ENCODE data around the gene MYLK.

MYLK gene

DNA sequence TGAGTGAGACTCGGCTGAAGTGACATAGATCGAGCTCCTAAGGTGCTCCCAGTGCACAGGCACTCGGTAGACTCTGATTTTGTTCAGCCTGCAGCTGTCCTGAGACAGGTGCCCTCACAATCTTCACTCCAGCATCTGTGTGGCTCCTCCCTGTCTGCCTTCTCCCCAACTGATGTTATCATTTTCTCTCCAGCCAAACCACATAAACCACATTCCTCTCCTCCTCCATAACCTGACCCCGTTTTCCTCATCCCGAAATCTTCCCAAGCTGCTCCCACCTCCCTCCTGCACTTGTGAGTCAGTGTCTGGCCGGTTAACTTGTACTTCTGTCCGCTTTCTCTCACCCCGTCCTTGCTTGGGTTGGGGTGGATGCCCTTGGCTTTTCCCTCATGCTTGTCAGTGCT lies 206.0 kb downstream of the MYLK start:
- peak; percentile 9 for DNase-seq (ENCODE audit: low spot score)

- no peak for DNase-seq (ENCODE audit: low spot score)
Observed at GRCh38 chr3:123672429-123673146, 211.5 kb downstream of the MYLK start.

GRCh38 chr3:123670743-123671142 lies 213.4 kb downstream of the MYLK start:
- DNase-seq (ENCODE audit: low spot score) = no peak

GRCh38 chr3:123668906-123669305 lies 215.2 kb downstream of the MYLK start:
- DNase-seq (ENCODE audit: low spot score) = no peak

- no peak for DNase-seq (ENCODE audit: low spot score)
Observed at GRCh38 chr3:123667784-123668183, 216.3 kb downstream of the MYLK start.

DNA sequence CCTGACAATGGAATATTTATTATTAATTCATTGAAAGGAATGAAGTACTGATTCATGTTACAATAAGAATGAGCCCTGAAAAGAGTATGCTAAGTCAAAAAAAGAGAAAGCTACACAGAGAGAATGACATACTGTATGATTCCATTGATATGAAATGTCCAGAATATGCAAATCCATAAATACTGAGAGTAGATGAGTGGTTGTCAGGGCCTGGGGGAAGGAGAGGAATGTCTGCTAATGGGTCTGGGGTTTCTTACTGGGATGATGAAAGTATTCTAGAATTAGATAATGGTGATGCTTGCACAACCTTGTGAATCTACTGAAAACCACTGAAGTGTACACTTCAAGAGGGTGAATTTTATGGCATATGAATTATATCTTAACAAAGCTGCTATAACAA lies 219.4 kb downstream of the MYLK start:
- no peak for DNase-seq (ENCODE audit: low spot score)

GRCh38 chr3:123663977-123664376 lies 220.2 kb downstream of the MYLK start:
- no peak for DNase-seq (ENCODE audit: low spot score)

DNA sequence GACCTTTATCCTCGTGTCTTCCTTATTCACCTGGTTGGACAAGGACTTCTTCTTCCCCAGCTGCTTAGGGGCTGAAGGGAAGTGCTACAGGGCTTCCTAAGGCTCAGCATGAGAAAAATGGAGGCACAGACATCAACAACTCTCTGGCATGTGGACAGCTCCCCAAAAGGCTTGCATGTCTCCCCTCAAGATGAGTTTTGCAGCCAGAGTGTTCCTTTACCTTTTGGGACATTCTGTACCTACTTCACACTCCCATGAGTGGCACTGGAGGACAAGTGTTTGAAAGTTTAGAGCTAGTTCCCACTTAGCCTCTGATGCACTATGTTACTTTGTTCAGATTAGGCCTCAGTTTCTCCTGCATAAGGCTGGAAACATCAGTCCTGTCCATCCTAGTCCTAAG lies 222.2 kb downstream of the MYLK start:
- no peak for DNase-seq (ENCODE audit: low spot score)

DNA sequence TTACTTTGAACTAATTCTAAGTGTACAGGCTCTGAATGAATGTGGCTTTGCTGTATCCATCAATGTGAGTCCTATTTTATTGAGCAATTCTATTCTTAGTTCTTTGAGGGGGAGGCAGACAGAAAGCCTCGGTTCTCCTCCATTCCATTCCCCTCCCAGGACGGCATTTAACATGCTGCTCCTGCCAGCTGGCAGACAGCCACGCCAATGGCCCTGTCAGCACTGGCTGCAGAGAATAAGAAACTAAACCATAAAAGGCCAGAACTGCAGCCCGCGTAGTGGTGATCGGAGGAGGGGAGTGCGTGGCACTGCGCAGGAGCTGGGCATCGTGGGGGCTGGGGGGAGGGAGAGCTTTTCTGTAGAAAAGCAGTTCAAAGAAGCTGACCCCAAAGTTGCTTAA lies 223.2 kb downstream of the MYLK start:
- DNase-seq (ENCODE audit: low spot score) = no peak

GRCh38 chr3:123660141-123660675 lies 223.9 kb downstream of the MYLK start:
- no peak for DNase-seq (ENCODE audit: low spot score)

DNA sequence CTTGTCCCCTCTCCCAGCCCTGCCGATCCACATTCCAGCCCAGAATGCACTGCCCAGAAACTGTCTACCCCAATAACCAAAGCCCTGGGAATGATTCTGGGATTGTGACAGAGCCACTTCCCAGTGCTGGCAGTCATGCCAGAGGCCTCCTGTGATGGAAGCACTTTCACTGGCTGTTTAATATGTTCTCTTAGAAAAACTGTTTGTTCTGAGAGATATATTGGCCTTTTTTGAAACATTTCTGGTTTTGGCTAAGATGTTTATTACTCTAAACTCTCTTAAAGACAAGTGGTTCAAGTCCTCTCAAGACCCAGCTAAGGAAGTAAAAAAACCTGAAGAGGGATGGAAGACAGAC lies 225.3 kb downstream of the MYLK start:
- no peak for DNase-seq (ENCODE audit: low spot score)

- DNase-seq (ENCODE audit: low spot score) = no peak
Observed at GRCh38 chr3:123658118-123658851, 225.8 kb downstream of the MYLK start.

- DNase-seq (ENCODE audit: low spot score) = no peak
Observed at GRCh38 chr3:123657568-123657967, 226.6 kb downstream of the MYLK start.

DNA sequence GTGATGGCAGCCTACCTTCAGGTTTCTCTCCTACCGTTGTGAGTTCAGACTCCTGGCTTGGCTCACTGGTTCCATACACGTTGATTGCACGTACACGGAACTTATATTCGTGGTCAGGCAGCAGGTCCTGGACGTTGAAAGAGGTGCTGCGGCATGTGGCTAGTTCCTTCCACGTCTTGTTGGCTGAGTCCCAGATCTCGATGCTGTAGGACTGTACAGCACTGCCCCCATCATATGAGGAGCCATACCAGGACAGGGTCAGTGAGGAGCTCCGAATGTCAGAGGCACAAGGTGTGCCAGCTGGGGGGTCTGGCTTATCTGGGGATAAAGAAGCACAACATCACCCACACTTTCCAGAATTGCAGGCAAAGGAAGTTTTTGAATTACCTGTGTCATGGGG lies 227.0 kb downstream of the MYLK start:
- DNase-seq (ENCODE audit: low spot score) = no peak

DNA sequence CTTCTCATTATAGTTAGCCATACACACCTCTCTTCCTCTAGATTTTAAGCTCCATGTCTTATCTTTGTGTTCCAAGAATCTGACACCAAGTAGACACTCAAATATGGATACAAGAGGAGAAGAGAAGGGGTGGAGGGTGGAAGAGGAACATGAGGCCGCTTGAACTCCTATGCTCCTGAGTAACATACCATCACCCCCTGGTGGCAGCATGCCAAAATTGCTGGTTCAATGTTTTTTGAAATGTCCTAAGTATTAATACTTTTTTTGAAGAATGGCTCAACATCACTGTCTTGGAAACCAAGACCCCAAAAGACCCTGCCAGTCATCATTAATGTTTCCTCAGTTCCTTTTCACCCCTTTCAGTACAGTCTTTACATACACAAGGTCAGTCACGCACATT lies 227.4 kb downstream of the MYLK start:
- DNase-seq (ENCODE audit: low spot score) = no peak

DNA sequence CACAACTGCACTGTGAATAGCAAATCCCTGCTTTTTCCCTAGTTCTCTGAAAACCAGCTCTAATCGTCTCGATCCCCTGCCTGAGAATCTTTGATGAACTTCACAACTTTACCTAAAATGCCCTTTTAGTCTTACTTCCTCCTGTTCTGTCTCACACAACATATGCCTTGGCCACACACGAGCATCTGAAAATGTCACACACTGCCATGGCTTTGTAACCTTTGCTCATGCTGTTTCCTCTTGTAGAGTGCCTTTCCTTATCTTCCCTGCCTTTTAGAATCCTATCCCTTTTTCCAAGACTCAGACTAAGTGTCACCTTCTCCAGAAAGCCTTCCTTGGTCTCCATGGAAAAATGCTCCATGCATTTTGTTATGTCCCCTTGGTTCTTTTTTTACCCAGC lies 227.9 kb downstream of the MYLK start:
- no peak for DNase-seq (ENCODE audit: low spot score)

- DNase-seq (ENCODE audit: low spot score) = no peak
Observed at GRCh38 chr3:123655400-123655799, 228.7 kb downstream of the MYLK start.

DNA sequence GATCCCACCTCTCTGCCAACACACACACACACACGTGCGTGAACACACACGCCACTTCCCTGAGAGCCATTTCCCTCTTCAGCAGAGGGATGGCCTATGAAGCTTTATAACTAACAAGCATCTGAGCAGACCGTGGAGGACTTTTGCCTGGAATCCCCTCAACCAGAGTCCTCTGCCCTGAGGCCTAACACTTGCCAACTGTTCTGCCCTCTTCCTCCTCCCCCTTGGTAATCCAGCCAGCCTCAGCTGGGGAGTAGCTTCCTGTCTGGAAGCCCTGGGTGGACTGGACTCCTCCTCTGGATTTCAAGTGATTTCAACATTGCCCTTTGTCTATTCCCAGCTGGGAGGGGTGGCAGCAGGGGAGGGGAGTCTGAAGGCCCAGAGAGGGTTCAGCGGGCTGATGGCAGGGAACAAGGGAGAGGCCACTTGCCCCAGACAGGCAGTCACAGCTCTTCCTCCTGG lies 230.9 kb downstream of the MYLK start:
- peak; percentile 21 for DNase-seq (ENCODE audit: low spot score)

DNA sequence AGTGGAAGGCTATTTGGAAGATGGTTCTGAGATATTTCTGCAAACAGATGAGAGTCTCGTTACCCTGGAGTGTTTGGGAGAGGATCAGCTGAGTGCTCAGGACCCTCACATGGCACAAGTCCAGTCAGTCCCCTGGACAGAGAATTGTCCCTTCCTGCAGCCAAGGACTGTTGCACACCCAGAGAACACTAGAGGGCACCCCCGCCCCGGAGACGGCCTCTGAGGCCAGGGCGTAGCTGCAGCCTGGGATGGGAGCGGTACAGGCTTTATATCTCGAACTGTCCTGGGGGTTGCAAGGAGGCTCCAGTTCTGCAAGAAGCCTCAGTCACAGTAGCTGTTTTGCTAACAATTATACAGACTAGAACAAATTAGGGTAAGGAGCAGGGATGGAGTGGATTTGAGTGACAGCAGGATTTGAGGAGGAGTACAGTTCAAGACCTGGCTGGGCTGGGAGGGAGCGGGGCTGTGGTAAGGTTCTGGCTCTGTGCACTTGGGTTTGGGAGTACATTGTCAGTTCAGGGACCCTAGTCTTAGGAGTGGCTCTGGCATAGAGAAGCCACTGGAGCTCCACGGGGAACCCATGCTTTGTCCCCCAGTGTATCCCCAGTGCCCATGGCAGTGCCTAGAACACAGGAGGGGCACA lies 231.7 kb downstream of the MYLK start:
- peak; percentile 79 for DNase-seq (ENCODE audit: low spot score)

- DNase-seq (ENCODE audit: low spot score) = peak; percentile 18
Observed at GRCh38 chr3:123651449-123652341, 232.4 kb downstream of the MYLK start.

DNA sequence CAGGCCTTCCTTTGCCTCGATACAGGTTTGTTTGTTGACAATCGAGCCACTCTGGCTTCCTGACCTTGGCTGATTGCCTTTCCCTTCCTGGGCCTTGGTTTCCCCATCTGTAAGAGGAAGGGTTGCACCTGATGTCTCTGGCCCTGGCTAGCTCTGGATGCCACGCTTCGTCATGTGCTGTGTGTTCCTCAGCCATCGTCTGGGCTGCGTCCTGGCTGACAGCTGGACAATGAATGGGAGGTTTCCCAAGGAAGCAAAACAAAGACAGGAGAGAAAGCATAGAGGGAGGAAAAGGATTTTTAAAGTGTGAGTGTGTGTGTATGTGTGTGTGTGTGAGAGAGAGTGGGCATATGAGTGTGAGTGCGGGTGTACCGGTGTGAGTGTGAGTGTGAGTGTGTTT lies 234.0 kb downstream of the MYLK start:
- DNase-seq (ENCODE audit: low spot score) = no peak
